HG02852 (cell line): ENCODE data around the gene CHRNA4.

ENCODE experiments used
- ATAC-seq: cut with Tn5 transposase; IDR thresholded peaks from one replicate; pipeline ENCODE4 v1.9.1; 2021; ENCODE audit warnings: mild to moderate bottlenecking, moderate library complexity; ENCODE audit not compliant: unreplicated experiment

Gene CHRNA4

DNA sequence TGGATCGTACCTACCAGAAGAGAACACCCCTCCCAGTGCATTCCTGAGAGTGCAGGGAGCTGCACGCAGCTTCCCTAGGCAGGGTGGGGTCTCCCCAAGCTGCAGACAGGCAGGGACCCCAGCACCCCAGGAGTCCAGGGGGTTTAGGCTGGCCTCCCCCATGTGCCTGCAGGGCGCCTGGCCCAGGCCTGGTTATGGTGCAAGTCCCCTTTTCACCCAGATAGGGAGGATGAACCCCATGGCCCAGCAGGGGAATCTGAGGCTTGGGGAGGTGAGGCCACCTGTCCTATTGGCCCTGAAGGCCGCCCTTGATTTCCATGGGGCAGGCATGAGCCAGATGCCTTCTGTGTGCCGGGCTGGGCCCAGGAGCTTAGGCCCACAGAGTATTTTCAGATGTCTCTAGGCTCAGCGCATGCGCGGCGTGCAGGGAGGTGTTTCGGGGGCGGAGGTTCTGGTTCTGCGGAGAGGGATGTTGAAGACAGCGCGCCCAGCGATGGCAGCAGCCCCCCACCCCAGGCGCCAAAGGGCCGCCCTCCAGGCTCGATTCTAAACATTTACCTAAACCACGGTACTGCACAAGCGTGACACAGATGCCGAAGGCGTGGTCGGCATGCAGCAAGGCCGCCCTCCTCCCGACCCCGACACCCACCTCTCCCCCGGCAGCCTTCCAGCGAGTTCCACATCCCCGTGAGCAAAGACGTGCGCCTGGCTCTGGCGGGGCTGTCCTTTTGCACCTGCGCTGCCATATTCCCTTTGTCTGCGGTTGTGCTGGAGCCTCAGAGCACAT, 38.8 kb downstream of the CHRNA4 start:
- ATAC-seq, result no peak

DNA sequence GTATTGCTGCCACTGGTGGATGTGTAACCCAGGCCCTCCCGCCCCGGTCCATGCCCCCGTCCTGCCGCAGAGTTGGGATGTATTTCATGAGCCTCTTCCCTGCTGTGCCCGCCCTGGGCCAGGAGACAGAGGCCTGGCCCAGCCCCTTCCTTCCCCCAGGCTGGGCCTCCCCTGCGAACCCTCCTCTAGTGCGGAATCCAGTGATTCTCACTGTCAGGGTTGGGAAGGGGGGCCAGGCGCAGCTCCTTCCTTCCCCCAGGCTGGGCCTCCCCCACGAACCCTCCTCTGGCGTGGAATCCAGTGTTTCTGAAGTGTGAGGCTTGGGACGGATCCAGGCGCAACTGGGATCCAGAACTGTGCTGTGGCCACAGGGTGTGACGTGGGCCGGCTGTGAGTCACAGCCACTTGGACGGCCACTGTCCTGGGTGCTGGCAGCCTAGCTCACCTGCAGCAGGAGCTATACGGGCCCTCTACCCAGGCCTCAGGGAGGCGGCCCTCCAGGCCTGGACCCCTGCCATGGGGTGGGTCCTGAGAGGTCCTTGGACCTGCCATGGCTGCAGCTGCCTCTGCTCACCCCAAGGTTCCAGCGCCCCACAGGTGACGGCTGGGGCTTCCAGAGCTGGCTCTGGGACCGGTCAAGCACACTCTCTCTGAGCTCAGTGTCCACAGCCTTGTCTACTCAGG, 39.9 kb downstream of the CHRNA4 start:
- ATAC-seq, result no peak

DNA sequence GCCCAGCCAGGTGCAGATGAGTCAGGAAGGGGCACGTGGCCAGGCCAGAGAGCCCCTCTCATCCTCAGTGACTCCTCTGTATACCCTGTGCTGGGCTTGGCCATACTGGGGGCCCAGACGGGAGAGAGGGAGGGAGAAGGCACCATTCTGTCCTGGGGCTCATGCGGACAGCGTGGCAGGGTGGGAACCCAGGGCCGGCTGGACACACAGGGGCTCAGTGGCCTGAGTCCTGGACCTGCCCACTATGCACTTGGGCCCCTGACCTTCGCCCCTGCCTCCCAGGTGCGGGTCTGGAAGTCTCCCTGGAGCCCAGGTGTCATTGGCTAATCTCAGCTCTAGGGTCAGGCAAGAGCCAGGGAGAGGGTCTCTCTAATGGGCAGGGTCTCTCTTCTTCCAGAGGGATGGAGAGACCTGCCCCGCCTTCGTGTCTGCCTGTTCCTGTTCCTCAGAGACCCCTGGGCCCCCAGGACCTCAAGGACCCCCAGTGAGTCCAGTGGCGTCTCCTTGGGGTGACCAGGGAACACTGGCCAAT, 40.5 kb downstream of the CHRNA4 start:
- no peak for ATAC-seq

DNA sequence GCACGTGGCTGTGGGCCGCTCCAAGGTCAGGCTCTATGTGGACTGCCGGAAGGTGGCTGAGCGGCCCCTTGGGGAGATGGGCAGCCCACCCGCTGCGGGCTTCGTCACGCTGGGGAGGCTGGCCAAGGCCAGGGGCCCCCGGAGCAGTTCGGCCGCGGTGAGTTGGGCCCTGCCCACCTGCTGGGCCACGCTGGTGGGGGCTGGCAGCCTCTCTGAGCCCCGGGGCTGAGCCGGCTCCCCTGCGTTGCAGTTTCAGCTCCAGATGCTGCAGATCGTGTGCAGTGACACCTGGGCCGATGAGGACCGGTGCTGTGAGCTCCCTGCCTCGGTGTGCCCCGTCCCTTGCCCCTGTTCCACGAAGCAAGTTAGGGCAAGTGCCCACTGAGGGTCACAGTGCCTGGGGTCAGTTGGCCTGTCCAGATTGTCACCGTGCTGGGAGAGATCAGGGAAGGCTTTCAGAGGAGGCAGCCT, 41.1 kb downstream of the CHRNA4 start:
- ATAC-seq, result no peak

DNA sequence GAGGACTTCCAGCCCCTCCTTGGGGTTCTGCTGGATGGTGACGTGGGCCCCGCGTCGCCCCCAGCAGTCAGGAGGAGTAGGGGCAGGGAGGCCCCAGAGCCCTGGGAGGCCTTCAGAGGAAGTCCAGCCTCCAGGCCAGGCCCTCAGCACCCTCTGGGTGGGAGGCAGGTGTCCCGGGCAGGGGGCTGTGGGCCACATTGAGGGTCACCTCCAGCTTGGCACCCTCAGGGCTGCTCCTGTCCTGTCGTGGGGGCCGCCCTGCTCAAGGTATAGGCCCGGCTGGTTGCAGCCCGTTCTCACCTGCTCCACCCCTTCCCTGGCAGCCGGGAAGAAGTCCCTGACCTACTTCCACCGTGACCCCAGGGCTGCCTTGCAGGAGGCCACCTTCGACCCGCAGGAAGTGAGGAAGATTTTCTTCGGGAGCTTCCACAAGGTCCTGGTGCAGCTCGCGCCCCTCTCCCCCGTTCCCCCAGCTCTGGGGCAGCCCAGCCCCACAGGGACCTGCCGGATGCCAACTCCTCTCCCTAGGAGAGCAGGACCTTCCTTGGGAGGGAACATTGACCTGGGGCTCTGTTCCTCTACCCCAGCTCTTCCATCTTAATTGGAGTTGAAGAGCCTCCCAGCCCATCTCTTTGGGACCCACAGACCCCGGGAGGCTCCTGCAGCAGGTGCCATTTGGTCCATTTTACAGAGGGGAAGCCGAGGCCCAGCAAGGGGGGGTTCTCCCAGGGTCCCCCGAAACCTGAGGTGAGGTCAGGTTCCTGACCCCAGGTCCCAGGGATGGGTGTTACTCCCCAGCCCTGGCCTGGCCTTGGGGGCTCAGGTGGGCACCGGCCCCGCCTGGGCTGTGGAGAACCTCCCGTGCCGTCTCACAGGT, 41.7 kb downstream of the CHRNA4 start:
- no peak for ATAC-seq

DNA sequence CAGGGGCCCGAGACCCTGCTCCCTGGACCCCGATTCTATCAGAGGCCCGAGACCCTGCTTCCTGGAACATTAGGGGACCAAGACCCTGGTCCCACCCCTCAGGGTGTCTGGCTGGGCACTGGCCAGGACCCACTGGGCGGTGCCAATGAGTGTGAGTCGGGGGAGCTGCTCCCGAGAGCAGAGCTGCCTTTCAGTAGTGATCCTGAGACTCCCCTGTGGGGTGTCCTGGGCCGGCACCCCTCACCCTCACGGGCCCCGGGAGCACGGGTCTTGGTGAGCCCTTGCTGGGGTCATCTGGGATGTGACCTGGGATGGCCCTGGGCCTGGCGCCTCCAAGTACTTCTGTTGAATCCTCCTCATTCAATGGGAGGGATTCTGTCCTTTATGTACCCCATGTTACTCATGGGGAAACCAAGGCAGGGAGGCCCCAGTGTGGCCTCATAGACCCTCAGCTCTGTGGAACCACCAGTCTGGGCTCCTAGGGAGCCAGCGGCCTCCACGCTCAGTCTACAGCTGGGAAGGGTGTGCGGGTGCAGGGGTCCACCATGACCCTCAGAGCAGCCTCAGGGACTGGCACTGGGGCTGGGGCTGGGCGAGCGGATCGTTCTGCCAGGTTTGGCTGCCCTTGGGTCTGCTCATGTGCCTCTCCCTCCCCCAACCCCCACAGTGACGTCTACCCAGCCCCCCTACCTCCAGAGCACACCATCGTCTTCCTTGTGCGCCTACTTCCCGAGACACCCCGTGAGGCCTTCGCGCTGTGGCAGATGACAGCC, 42.6 kb downstream of the CHRNA4 start:
- ATAC-seq, result no peak

DNA sequence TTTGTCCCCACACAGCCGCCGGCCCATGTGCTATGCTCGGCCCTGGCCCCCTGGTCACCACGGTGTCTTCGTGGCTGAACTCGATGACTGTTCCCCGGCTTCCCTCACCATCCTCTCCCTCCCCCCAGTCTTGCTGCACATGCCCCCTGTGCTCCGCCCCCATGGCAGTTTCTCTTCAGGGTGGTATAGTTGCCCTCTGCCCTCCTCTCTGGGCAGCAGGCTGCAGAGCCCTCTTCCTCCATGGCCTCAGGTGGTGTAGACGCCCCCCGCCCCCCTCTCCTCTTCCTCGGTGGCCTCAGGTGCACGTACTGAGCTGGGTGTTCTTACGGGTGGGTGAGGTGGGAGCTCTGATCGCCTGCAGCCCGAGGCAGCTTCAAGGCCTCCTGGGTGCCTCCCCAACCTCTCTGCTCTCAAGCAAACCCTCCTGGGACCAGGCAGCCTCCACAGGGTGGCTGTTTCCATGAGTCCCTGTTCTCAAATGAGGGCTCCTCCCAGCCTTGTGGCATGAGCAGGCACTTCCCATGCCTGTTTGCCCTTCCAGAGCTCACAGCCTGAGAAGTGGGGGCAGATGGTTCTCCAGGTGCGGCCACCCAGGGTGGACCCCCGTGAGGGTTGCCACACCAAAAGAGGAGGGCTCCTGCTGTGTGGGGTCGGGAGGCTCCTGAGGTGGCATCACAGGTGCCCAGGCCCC, 43.4 kb downstream of the CHRNA4 start:
- ATAC-seq, result no peak

DNA sequence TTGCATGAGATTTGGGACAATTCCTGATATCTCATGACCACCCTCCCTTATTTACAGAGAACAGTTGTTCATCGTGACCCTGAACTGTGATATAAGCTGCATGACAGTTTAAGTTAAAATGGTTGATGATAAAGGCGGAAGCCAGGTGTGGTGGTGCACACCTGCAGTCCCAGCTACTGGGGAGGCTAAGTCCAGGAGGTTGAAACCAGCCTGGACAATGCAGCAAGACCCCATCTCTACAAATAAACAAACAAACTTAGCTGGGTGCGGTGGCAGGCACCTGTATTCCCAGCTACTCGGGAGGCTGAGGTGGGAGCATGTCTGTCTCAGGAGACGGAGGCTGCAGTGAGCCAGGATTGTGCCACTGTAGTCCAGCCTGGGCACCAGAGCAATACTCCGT, 44.1 kb downstream of the CHRNA4 start:
- ATAC-seq, result no peak

DNA sequence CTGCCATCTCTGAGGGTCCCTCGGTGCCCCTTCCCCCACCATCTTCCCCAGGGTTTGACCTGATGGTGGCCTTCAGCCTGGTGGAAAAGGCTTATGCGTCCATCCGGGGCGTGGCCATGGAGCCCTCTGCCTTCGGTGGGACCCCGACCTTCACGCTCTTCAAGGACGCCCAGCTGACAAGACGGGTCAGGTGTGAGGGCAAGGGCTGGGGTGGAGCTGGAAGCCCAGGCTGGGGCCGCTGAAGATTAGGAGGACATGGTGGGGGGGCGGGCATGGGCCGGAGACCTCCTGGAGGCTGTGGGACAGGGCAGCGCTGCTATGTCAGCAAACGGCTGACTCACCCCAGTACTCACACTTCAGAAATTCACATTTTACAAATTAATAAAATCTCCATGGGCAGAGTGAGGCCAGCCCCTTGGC, 44.6 kb downstream of the CHRNA4 start:
- no peak for ATAC-seq

DNA sequence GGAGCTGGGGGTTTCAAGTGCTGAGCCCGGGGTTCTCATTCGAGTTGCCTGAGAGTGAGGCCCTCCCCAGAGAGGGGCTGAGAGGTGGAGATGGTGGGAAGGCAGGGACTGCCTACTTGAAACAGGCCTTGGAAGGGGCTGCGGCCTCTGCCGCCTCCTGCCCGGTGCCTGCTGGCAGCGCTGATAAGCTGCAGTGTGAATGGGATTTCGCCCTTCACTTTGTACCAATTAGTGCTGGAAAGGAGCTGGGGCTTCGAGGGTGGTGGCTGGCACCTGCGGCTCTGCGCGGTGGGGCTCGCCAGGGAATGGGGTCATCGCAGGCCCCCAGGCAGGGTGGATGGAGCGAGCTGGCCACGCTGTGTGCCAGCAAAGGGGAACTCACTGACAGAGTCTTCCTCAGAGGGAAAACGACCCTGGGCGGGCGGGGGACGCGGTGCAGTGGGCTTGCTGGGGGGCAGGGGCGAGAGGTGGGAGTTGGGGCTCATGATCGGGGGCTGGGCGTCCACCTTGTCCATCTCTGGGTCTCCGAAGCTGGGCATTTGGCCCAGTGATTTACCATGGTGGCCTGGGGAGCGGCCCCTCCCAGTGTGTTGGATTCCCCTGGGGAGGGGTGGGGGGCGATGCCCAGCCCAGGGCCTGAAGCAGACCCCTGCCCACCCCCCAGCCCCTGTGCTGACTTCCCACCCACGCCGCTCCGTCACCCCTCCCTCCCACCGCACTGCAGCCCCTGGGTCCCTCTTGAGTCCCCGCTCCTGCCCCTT, 45.2 kb downstream of the CHRNA4 start:
- no peak for ATAC-seq

DNA sequence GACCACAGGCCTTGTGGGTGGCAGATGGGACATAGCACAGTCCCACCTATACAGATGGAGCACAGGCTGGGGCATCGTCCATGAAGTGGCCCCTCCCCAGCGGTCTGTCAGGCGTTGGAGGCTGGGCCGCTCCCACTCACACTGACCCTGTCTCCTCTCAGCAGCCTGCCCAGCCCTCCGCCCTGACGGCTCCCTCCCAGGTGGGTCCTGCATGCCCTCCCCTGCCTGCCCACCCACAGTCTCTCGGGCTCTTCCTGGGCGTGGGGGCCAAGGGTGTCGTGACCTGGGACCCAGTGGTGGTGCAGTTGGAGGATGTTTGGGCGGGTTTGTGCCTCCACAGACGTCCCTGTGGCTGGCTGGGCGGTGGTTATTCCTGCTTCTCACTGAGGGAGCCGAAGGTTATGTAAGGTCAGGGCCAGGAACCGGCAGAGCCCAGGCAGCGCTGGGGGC, 45.9 kb downstream of the CHRNA4 start:
- no peak for ATAC-seq

DNA sequence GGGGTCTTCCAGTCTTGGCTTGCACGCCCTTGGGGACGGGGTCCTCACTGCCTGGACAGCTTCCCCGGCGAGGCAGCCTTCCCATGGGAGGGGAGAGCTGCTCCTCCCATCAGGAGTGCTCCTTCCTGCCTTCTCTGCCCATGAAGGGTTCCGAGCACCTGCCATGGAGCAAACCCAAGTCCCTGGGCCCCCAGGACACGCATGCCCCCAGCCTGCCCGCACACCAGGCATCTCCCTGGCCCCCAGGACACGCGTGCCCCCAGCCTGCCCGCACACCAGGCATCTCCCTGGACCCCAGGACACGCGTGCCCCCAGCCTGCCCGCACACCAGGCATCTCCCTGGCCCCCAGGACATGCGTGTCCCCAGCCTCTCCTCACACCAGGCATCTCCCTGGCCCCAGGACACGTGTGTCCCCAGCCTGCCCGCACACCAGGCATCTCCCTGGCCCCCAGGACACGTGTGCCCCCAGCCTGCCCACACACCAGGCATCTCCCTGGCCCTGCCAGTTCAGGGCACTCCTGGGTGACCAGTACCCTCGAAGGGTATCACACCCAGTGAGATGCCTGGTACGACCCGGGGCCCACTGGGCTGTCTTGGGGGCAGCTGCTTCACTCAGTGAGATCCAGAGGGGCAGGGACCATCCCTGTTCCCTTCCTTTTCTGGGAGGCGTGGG, 46.4 kb downstream of the CHRNA4 start:
- no peak for ATAC-seq

DNA sequence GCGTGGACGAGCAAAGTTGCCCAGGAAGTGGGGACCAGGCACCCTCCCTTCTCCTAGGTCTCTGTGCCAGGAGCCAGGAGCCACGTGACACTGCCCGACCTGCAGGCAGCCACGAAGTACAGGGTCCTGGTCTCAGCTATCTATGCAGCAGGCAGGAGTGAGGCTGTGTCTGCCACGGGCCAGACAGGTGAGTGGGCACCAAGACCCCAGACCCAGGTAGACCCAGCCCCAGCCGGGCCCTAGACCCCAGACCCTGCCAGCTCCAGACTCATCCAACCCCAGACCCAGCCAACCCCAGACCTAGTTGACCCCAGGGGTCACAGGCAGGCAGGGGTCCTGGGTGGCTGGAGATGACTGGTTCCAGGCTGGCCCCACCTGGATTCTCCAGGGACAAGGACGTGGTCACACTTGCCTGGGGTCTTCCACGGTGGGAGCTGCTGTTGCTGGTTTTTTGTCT, 47.1 kb downstream of the CHRNA4 start:
- ATAC-seq, result no peak

DNA sequence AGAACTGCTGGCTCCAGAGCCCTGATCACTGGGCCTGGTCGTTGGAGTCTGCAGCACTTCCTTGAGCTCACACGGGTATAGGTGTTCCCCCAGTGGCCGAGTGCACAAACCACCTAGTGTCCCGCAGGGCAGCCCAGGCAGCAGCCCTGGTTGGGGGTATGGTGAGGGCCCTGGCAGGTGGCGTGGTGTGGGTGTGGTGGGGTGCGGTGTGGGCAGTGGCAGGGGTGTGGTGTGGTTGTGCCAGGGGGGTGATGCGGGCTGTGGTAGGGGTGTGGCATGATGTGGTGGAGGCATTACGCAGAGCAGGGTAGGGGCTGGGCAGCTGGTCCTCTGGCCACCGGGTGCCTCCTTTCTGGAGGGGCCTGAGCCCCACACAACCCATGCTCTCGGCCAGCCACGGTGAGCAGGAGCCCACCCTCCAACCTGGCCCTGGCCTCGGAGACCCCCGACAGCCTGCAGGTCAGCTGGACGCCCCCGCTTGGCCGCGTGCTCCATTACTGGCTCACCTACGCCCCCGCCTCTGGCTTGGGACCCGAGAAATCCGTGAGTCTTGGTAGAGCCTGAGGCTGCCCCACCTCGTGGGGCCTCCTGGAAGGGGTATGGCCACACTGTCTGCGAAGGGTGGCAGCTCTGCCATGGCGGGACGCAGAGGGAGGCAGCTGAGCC, 47.7 kb downstream of the CHRNA4 start:
- no peak for ATAC-seq

DNA sequence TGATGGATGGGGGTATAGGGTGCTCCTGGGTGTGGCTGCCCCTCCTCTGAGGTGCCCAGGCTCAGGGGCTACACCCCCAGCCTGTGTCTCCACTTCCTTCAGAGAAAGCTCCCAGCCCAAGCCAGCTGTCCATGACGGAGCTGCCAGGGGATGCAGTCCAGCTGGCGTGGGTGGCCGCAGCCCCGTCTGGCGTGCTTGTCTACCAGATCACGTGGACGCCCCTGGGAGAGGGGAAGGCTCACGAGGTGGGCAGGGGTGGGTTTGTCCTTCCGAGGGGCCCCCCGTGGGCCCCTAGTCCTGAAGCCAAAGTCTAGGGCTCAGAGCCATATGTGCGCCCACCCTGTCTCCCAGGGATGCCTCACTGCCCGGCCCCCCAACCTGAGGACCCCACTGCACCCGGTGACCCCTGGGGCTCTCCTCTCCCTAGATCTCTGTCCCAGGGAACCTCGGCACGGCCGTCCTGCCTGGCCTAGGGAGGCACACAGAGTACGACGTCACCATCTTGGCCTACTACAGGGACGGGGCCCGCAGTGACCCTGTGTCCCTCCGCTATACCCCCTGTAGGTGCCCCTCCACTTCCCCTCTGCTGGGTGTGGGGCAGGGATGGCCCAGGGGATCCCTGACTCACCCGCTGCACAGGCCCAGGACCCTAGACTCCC, 48.3 kb downstream of the CHRNA4 start:
- no peak for ATAC-seq

DNA sequence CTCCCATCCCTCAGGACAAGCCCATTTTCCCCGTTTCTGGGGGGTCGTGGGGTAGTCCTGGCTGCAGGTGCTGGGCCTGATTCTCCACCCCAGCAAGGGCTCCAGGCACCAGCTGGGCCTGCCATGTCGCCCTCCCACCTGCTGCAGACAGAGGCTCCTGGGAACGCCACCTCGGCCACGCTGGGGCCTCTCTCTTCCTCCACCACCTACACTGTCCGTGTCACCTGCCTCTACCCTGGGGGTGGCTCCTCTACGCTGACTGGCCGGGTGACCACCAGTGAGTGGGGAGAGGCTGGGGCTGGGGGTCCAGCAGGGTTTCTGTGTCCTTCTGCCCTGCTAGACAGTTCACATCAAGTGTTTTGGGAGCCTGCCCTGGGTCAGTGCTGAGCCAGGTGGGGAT, 48.9 kb downstream of the CHRNA4 start:
- no peak for ATAC-seq

DNA sequence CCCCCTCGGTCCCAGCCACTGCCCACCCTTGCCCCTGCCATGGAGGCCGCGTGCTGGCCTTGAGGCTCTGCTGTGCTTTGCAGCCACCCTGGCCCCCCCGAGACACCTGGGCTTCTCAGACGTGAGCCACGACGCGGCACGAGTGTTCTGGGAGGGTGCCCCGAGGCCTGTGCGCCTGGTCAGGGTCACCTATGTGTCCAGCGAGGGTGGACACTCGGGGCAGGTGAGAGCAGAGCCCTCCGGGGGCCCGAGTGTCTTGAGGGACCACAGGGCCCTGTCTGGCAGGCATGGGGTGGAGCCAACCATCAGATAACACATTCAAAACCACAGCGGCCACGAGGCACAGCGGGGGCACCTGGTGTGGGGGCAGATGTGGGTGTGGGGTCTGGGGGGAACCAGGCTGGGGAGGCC, 49.3 kb downstream of the CHRNA4 start:
- ATAC-seq, result no peak
